Transverse colon (tissue), 4 donors: ENCODE measurements around the gene ATAD1.
"Not testable (repeated sequence)": the region's sequence is repeated elsewhere in the genome, so short reads cannot be mapped to it uniquely, and the experiment has no call there.

Experiments used
- CTCF ChIP-seq, 5 experiments: fragments of 200-600 bp in 3 of 5; fragments of 450-650 bp in 2 of 5; sonication (generic) in 3 of 5; IDR thresholded peaks; 1 replicate in 2 of 5; 2 replicates in 3 of 5; pipeline ENCODE4 v1.5.1; 2016 to 2017; ENCODE audit warnings: antibody characterized with exemption in 5 of 5, inconsistent platforms in 3 of 5, mild to moderate bottlenecking in 2 of 5, moderate library complexity in 1 of 5
- EP300 ChIP-seq: sonication (generic); formaldehyde crosslinking; IDR thresholded peaks from one replicate; pipeline ENCODE4 v1.6.1; 2017; ENCODE audit warnings: antibody characterized with exemption, low read depth
- POLR2A ChIP-seq: fragments of 450-650 bp; IDR thresholded peaks from one replicate; pipeline ENCODE4 v1.6.1; 2016; ENCODE audit warnings: antibody characterized with exemption, mild to moderate bottlenecking, moderate library complexity
- POLR2AphosphoS5 ChIP-seq, 3 donors: sonication (generic); formaldehyde crosslinking; IDR thresholded peaks; one replicate each; pipeline ENCODE4 v1.6.1; 2016; ENCODE audit warnings: antibody characterized with exemption in 3 of 3

- TF ChIP-seq POLR2A; CTCF (IDR thresholded peaks at IDR 0.05); EP300; POLR2AphosphoS5 (IDR thresholded peaks at IDR 0.05): not testable (repeated sequence)
These were observed 46.0 kb upstream of the ATAD1 start for GRCh38 chr10:87863951-87864495.
